GM23338 (cell line): ENCODE data around the gene JTB.

ENCODE experiments used
- CTCF ChIP-seq, 2 experiments: fragments of 200-600 bp in 1 of 2; sonication (generic) in 1 of 2; conservative IDR thresholded peaks; 2 replicates each; pipeline versions ENCODE4 v1.5.1 to v1.6.1; 2016 to 2017; ENCODE audit warnings: antibody characterized with exemption in 2 of 2, low read depth in 2 of 2, mild to moderate bottlenecking in 2 of 2, moderate library complexity in 1 of 2
- EZH2 ChIP-seq: fragments of 200-600 bp; sonication (generic); IDR thresholded peaks from one replicate; pipeline ENCODE4 v1.8.0; 2017; ENCODE audit warnings: antibody characterized with exemption, mild to moderate bottlenecking, low read depth; ENCODE audit not compliant: unreplicated experiment
- EZH2phosphoT487 ChIP-seq: fragments of 200-600 bp; sonication (generic); IDR thresholded peaks from one replicate; pipeline ENCODE4 v1.8.1; 2018; ENCODE audit warnings: antibody characterized with exemption; ENCODE audit not compliant: unreplicated experiment
- JUNB ChIP-seq: IDR thresholded peaks from one replicate; pipeline ENCODE4 v1.6.1; 2016; ENCODE audit warnings: antibody characterized with exemption; ENCODE audit not compliant: unreplicated experiment
- POLR2AphosphoS5 ChIP-seq: IDR thresholded peaks from 2 replicates; pipeline ENCODE4 v1.6.1; 2016; ENCODE audit warnings: antibody characterized with exemption, low read depth
- ZNF114 ChIP-seq: fragments of 250-450 bp; sonication (Bioruptor Pico); IDR thresholded peaks from 2 replicates; pipeline ENCODE4 v1.5.0; 2020; ENCODE audit warnings: mild to moderate bottlenecking, moderate library complexity
- TF ChIP-seq, protein P1 (sequence below): IDR thresholded peaks from one replicate; pipeline ENCODE4 v1.6.1; 2018; ENCODE audit warnings: antibody characterized with exemption; ENCODE audit not compliant: unreplicated experiment

DNA sequence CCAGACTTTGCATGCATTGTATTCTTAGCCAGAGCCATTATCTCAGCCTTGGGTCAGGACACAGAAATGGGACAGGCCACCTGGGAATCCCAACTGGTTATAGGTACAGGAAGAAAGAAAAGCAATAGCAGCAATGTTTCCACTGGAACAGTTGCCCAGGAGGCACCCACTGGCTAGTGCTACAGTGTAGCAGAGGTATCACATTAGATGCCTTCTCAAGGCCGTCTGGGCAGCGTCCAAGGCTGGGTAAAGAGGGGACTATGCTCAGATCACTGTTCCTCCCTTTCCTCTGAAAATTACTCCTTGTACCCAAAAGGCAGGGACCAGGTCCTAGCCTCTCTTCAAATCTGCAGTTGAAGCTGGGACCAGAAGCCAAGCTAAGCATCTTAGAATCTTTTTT, 7.1 kb downstream of the JTB start:
- no peak for TF ChIP-seq JUNB
- no peak for TF ChIP-seq ZNF114
- TF ChIP-seq EZH2phosphoT487, result no peak
- no peak for TF ChIP-seq CTCF (conservative IDR thresholded peaks at IDR 0.05; ENCODE audit: low read depth in 2 of 2)
- TF ChIP-seq EZH2, result no peak
- TF ChIP-seq POLR2AphosphoS5, result no peak
- TF ChIP-seq, protein P1, sequence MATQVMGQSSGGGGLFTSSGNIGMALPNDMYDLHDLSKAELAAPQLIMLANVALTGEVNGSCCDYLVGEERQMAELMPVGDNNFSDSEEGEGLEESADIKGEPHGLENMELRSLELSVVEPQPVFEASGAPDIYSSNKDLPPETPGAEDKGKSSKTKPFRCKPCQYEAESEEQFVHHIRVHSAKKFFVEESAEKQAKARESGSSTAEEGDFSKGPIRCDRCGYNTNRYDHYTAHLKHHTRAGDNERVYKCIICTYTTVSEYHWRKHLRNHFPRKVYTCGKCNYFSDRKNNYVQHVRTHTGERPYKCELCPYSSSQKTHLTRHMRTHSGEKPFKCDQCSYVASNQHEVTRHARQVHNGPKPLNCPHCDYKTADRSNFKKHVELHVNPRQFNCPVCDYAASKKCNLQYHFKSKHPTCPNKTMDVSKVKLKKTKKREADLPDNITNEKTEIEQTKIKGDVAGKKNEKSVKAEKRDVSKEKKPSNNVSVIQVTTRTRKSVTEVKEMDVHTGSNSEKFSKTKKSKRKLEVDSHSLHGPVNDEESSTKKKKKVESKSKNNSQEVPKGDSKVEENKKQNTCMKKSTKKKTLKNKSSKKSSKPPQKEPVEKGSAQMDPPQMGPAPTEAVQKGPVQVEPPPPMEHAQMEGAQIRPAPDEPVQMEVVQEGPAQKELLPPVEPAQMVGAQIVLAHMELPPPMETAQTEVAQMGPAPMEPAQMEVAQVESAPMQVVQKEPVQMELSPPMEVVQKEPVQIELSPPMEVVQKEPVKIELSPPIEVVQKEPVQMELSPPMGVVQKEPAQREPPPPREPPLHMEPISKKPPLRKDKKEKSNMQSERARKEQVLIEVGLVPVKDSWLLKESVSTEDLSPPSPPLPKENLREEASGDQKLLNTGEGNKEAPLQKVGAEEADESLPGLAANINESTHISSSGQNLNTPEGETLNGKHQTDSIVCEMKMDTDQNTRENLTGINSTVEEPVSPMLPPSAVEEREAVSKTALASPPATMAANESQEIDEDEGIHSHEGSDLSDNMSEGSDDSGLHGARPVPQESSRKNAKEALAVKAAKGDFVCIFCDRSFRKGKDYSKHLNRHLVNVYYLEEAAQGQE, result no peak
